GM19395 (cell line): ENCODE results near the gene GPC5.
"Not testable (repeated sequence)": the region's sequence is repeated elsewhere in the genome, so short reads cannot be mapped to it uniquely, and the experiment has no call there.

Source experiments
- ATAC-seq: cut with Tn5 transposase; IDR thresholded peaks from one replicate; pipeline ENCODE4 v1.9.1; 2021; ENCODE audit warnings: mild to moderate bottlenecking, moderate library complexity; ENCODE audit not compliant: unreplicated experiment

GPC5 gene

GRCh38 chr13:92415781-92416180 is 1017.4 kb downstream of the GPC5 start:
- no peak for ATAC-seq

- ATAC-seq = no peak
Measured at GRCh38 chr13:92418818-92419412, 1020.5 kb downstream of the GPC5 start.

GRCh38 chr13:92429231-92429630 is 1030.8 kb downstream of the GPC5 start:
- ATAC-seq = no peak

- no peak for ATAC-seq
Measured at GRCh38 chr13:92433386-92433785, 1035.0 kb downstream of the GPC5 start.

GRCh38 chr13:92433963-92434362 is 1035.5 kb downstream of the GPC5 start:
- ATAC-seq = no peak

GRCh38 chr13:92436924-92437323 is 1038.5 kb downstream of the GPC5 start:
- no peak for ATAC-seq

- no peak for ATAC-seq
Measured at GRCh38 chr13:92444244-92444643, 1045.8 kb downstream of the GPC5 start.

- no peak for ATAC-seq
Measured at GRCh38 chr13:92451060-92451459, 1052.6 kb downstream of the GPC5 start.

GRCh38 chr13:92452840-92453239 is 1054.4 kb downstream of the GPC5 start:
- no peak for ATAC-seq

- ATAC-seq = no peak
Measured at GRCh38 chr13:92459306-92459705, 1060.9 kb downstream of the GPC5 start.

GRCh38 chr13:92460479-92460878 is 1062.1 kb downstream of the GPC5 start:
- ATAC-seq = no peak

GRCh38 chr13:92461402-92461801 is 1063.0 kb downstream of the GPC5 start:
- ATAC-seq = no peak

- ATAC-seq = no peak
Measured at GRCh38 chr13:92461831-92462230, 1063.4 kb downstream of the GPC5 start.

GRCh38 chr13:92463134-92463533 is 1064.7 kb downstream of the GPC5 start:
- ATAC-seq = no peak

GRCh38 chr13:92473765-92474475 is 1075.5 kb downstream of the GPC5 start:
- no peak for ATAC-seq

GRCh38 chr13:92480387-92480786 is 1082.0 kb downstream of the GPC5 start:
- ATAC-seq = no peak

- not testable (repeated sequence) for ATAC-seq
Measured at GRCh38 chr13:92482790-92483189, 1084.4 kb downstream of the GPC5 start.

GRCh38 chr13:92483894-92484293 is 1085.5 kb downstream of the GPC5 start:
- no peak for ATAC-seq

- ATAC-seq = no peak
Measured at GRCh38 chr13:92487238-92487637, 1088.8 kb downstream of the GPC5 start.

- no peak for ATAC-seq
Measured at GRCh38 chr13:92488249-92488852, 1089.9 kb downstream of the GPC5 start.

- no peak for ATAC-seq
Measured at GRCh38 chr13:92491839-92492238, 1093.4 kb downstream of the GPC5 start.

GRCh38 chr13:92494915-92495314 is 1096.5 kb downstream of the GPC5 start:
- ATAC-seq = no peak
